K562 (cell line): Measurements from ENCODE around the gene SMARCB1. TPM values are rescaled to one million over a fixed set of nuclear protein-coding genes. Genes with fewer than 3 reads are reported as not detected.

Experiments used
- ATAC-seq: fragments of 200-7000 bp; cut with Tn5 transposase; 3 replicates; pipeline ENCODE4 v1.9.1; 2020; ENCODE audit warnings: moderate library complexity
- BruUV-seq: library from RNA; stranded (reverse); fragments of 400-500 nt; replicated peaks from 2 replicates; lab custom pipeline; 2021; lab: Mats Ljungman, UMichigan
- CTCF ChIA-PET: fragments of 300-600 bp; formaldehyde crosslinking; extraction: SDS; loops from one replicate; lab custom pipeline; 2021; ENCODE audit warnings: low intra/inter-chr PET ratio; lab: Yijun Ruan, JAX
- POLR2A ChIA-PET: fragments of 300-600, 350-650 bp; sonication (Branson Sonifier 250); formaldehyde crosslinking; extraction: SDS; loops from one replicate; lab custom pipeline; 2021; ENCODE audit warnings: antibody characterized with exemption, inconsistent platforms; lab: Yijun Ruan, JAX
- DNase-seq, 4 experiments: peaks; one replicate each; pipeline versions ENCODE4 v3.0.0 to v3.0.0-alpha.2; 2011 to 2018; ENCODE audit warnings: low spot score in 3 of 4, mixed read lengths in 3 of 4; ENCODE audit errors: extremely low read depth in 1 of 4
- FAIRE-seq: peaks from 2 replicates; lab custom pipeline; 2011; peaks lifted over from hg19 to GRCh38; lab: Jason Lieb, UNC
- H2AFZ ChIP-seq: 2 replicates; pipeline ENCODE4 v1.6.0; 2011; ENCODE audit warnings: low read depth, low read length, control low read depth, inconsistent platforms
- H3K27ac ChIP-seq: fragments of 200-600 bp; 3 replicates; pipeline ENCODE4 v1.8.0; 2011; ENCODE audit warnings: low read depth, mild to moderate bottlenecking, control low read depth, inconsistent platforms, low read length, moderate library complexity, mixed read lengths; ENCODE audit errors: extremely low read depth
- H3K27me3 ChIP-seq, 2 experiments: fragments of 300-600 bp in 1 of 2; 2 replicates in 1 of 2; 3 replicates in 1 of 2; pipeline versions ENCODE4 v1.6.0 to v1.8.0; 2011; ENCODE audit warnings: inconsistent platforms in 2 of 2, low read length in 2 of 2, mild to moderate bottlenecking in 1 of 2, mixed read lengths in 1 of 2, moderate library complexity in 1 of 2; ENCODE audit not compliant: control insufficient read depth in 2 of 2, insufficient read depth in 2 of 2
- H3K36me3 ChIP-seq: fragments of 300-600 bp; 3 replicates; pipeline ENCODE4 v1.8.0; 2011; ENCODE audit warnings: mild to moderate bottlenecking, low read length, inconsistent platforms; ENCODE audit not compliant: control insufficient read depth, insufficient read depth
- H3K4me1 ChIP-seq, 2 experiments: fragments of 200-600 bp in 1 of 2; replicated peaks in 1 of 2; 2 replicates in 1 of 2; 3 replicates in 1 of 2; pipeline versions ENCODE4 v1.5.1 to v1.8.0; 2011; ENCODE audit warnings: inconsistent platforms in 2 of 2, low read length in 2 of 2, mild to moderate bottlenecking in 1 of 2, mixed read lengths in 1 of 2, moderate library complexity in 1 of 2; ENCODE audit not compliant: control insufficient read depth in 2 of 2, insufficient read depth in 2 of 2
- H3K4me2 ChIP-seq: 2 replicates; pipeline ENCODE4 v1.6.1; 2011; ENCODE audit warnings: low read length, control low read depth, inconsistent platforms, mixed read lengths; ENCODE audit not compliant: insufficient read depth
- H3K4me3 ChIP-seq: fragments of 200-600 bp; sonication (generic), shearing (Covaris generic); 2 replicates; pipeline ENCODE4 v1.5.1; 2016; ENCODE audit warnings: control low read depth, inconsistent platforms
- H3K79me2 ChIP-seq: fragments of 200-600 bp; 3 replicates; pipeline ENCODE4 v1.8.0; 2011; ENCODE audit warnings: low read length, inconsistent platforms; ENCODE audit not compliant: control insufficient read depth, insufficient read depth
- H3K9ac ChIP-seq, 2 experiments: 2 replicates each; pipeline versions ENCODE4 v1.6.0 to v1.6.1; 2011; ENCODE audit warnings: low read depth in 2 of 2, low read length in 2 of 2, control low read depth in 1 of 2, inconsistent platforms in 1 of 2, mild to moderate bottlenecking in 1 of 2, mixed read lengths in 1 of 2; ENCODE audit not compliant: insufficient read depth in 1 of 2
- H3K9me1 ChIP-seq: one replicate; pipeline ENCODE4 v1.6.0; 2011; ENCODE audit warnings: inconsistent platforms, mild to moderate bottlenecking, low read length, moderate library complexity; ENCODE audit not compliant: control insufficient read depth, insufficient read depth
- H3K9me3 ChIP-seq: replicated peaks from 2 replicates; pipeline ENCODE4 v1.5.1; 2011; ENCODE audit warnings: low read depth, low read length, inconsistent platforms; ENCODE audit not compliant: control insufficient read depth, insufficient read depth
- H4K20me1 ChIP-seq: replicated peaks from 2 replicates; pipeline ENCODE4 v1.6.1; 2011; ENCODE audit warnings: low read length, inconsistent platforms, mixed read lengths; ENCODE audit not compliant: control insufficient read depth, insufficient read depth
- DIDO1 ChIP-seq: fragments of 450-650 bp; IDR thresholded peaks from 2 replicates; pipeline ENCODE4 v1.6.1; 2016; ENCODE audit warnings: low read depth, missing biosample characterization, missing genetic modification characterization
- HDAC2 ChIP-seq: fragments of 450-650 bp; IDR thresholded peaks from 2 replicates; pipeline ENCODE4 v1.6.1; 2016; ENCODE audit warnings: mild to moderate bottlenecking
- ILK ChIP-seq: fragments of 450-650 bp; IDR thresholded peaks from 2 replicates; pipeline ENCODE4 v1.6.1; 2016; ENCODE audit warnings: missing genetic modification characterization, low read depth, mild to moderate bottlenecking, missing compliant biosample characterization, moderate library complexity, borderline replicate concordance
- ZNF121 ChIP-seq: sonication (generic); formaldehyde crosslinking; conservative IDR thresholded peaks from 2 replicates; pipeline ENCODE4 v1.8.0; 2022; ENCODE audit warnings: missing genetic modification reagents
- ZNF511 ChIP-seq: sonication (generic); formaldehyde crosslinking; IDR thresholded peaks from 2 replicates; pipeline ENCODE4 v1.8.0; 2022; ENCODE audit warnings: mild to moderate bottlenecking, missing genetic modification reagents
- ZNF77 ChIP-seq: fragments of 250-450 bp; sonication (Bioruptor Pico); IDR thresholded peaks from 2 replicates; pipeline ENCODE4 v1.5.0; 2020
- WGBS: fragments of 100-300 bp; shearing (Covaris generic); methylation state at CpG from one replicate; pipeline ENCODE4 v1.1.6; 2016; ENCODE audit warnings: low coverage, mixed read lengths; ENCODE audit not compliant: insufficient coverage; ENCODE audit errors: missing lambda C conversion rate; 5-methylcytosine and 5-hydroxymethylcytosine counted together
- in situ Hi-C: fragments of 300-500 bp; cut with MboI; formaldehyde crosslinking; loops from 4 replicates; pipeline ENCODE4 v1.15.0; 2018; ENCODE audit warnings: inconsistent platforms, mixed read lengths
- intact Hi-C: fragments of 100-400 bp; cut with micrococcal nuclease; formaldehyde crosslinking; loops from 2 replicates; pipeline ENCODE4 v1.14.2; 2022
- polyA plus RNA-seq, 8 experiments: library from polyadenylated mRNA; depleted of rRNA in 4 of 8; stranded (reverse) in 5 of 8; unstranded in 3 of 8; fragments of >200 nt; fragmentation: Nextera tagmentation in 2 of 8; fragmentation: Illumina TruSeq in 1 of 8; extraction: Ambion mirVana in 2 of 8; extraction: Trizol in 1 of 8; gene quantifications; 2 replicates each; pipeline versions ENCODE4 v1.2.1 to v1.2.3, GENCODE V29; 2011 to 2014; ENCODE audit warnings: inconsistent platforms in 1 of 8, missing spikeins in 1 of 8
- total RNA-seq, 7 experiments: library from RNA; depleted of rRNA in 6 of 7; stranded (reverse); fragments of >200 nt in 6 of 7; fragmentation: Illumina TruSeq in 2 of 7; extraction: Trizol in 2 of 7; gene quantifications; 2 replicates each; pipeline versions ENCODE4 v1.2.1 to v1.2.3, GENCODE V29; 2011 to 2021; ENCODE audit warnings: low replicate concordance in 1 of 7

Gene SMARCB1
- total and polyA plus RNA-seq, 9 of the 15 experiments (the other 6 are each of a cell fraction or from before 2014, with no cell fraction given), result 1.2 to 113 (median 65.4) TPM

DNA sequence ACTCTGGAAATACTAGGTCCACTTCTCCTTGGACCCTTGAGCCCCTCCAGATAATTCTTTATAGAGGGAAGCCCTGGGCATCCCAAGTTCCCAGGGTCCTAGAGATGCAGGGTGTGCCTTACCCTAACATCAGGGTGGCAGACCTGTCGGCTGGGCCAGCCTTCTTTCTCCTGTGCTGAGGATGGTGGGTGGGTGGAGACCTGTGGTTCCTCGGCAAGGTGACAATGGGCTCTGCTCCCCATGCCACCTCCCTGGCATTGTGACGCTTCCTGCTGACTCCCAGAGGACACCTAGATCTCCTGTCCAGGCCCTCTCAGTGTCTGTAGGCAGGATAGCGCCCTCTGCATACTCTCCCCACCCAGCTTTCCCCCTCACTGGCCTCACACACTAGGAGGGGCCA lies 55.8 kb downstream of the SMARCB1 start:
- no peaks in the 10 kb centered on the region for H3K27me3 ChIP-seq
- WGBS, result 52% methylated on average over 3 of the region's 4 CpGs
- DNase-seq (no peak), FAIRE-seq (no peak), ATAC-seq (no peak)
- ChIA-PET CTCF (no interaction called here), POLR2A (no interaction called here)
- no TSS peak for BruUV-seq
- H3K9ac ChIP-seq, result peak overlapping the region in 1 of 2 experiments; percentile 36; a peak in 1 of 4 replicates
- TF ChIP-seq HDAC2, result no peak
- TF ChIP-seq DIDO1, result no peak
- 0 out of 2 replicates have a peak, but pooled peaks have one; percentile 13 for TF ChIP-seq ZNF121
- TF ChIP-seq ZNF77 (CRISPR knock-in tag), result no peak
- no peak for TF ChIP-seq ZNF511
- H4K20me1 ChIP-seq, result no peaks in the 10 kb centered on the region
- no peak overlapping the region for H3K27ac ChIP-seq
- H3K4me3 ChIP-seq, result no peak overlapping the region
- H3K9me3 ChIP-seq, result no peaks in the 10 kb centered on the region
- H2AFZ ChIP-seq, result no peak overlapping the region
- peaks cover 5 to 28% of the 10 kb centered on the region in 2 experiments; a peak in 4 of 5 replicates for H3K4me1 ChIP-seq
- H3K9me1 ChIP-seq, result no peaks in the 10 kb centered on the region
- no peak overlapping the region for H3K4me2 ChIP-seq
- H3K79me2 ChIP-seq, result no peaks in the 10 kb centered on the region
- in situ Hi-C loops, result loop anchor here (10.0 kb wide), 1 partner anchor 218 kb away; no protein-coding TSS in a partner anchor
- intact Hi-C loops, result no loop called here
- no peaks in the 10 kb centered on the region for H3K36me3 ChIP-seq

DNA sequence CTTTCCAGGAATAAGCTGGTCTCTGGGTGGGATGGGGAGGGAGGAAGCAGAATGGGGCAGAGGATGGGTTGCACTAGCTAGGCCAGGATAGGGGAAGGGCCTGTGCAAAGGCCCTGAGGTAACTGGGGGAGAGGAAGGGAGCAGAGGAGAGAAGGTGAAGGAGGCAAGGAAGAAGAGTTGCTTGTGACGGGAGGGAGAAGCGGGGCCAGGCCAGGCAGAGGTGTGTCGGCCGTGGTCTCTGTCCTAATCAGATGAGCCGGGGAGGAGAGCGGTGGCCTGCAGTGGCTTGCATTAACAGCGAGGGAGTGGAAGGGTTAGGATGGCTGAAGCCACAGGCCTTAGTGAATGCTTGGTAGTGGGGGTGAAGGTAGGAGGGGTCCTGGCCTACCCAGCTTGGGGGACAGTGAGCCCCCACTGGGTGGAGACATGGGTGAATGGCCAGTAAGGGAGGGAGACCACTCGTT lies 58.0 kb downstream of the SMARCB1 start:
- no peaks in the 10 kb centered on the region for H3K27me3 ChIP-seq
- in situ Hi-C loops, result loop anchor here (10.0 kb wide), 1 partner anchor 220 kb away; no protein-coding TSS in a partner anchor
- H3K4me2 ChIP-seq, result no peak overlapping the region
- BruUV-seq, result no TSS peak
- no peaks in the 10 kb centered on the region for H3K79me2 ChIP-seq
- no peaks in the 10 kb centered on the region for H3K9me1 ChIP-seq
- ATAC-seq (no peak), DNase-seq (no peak), FAIRE-seq (no peak)
- no peaks in the 10 kb centered on the region for H3K9me3 ChIP-seq
- intact Hi-C loops, result loop anchor here (5.0 kb wide), 3 partner anchors 77 to 307 kb away; partner anchors contain the start of gene CHCHD10
- H4K20me1 ChIP-seq, result no peaks in the 10 kb centered on the region
- 43% methylated on average over 4 of the region's 8 CpGs for WGBS
- H3K36me3 ChIP-seq, result no peaks in the 10 kb centered on the region
- no peak overlapping the region for H2AFZ ChIP-seq
- H3K27ac ChIP-seq, result no peak overlapping the region
- ChIA-PET CTCF (no interaction called here), POLR2A (interaction anchor here (1.0 to 1.2 kb wide), 2 partner anchors 10 to 50 kb away, joined by 3 to 5 read pairs; partner anchors contain the start of gene MIF)
- peaks cover 4 to 20% of the 10 kb centered on the region in 2 experiments; a peak in 4 of 5 replicates for H3K4me1 ChIP-seq
- H3K9ac ChIP-seq, result 0 out of 4 replicates have a peak overlapping the region, but pooled peaks of 1 of the 2 experiments have one; percentile 58
- H3K4me3 ChIP-seq, result no peak overlapping the region
- TF ChIP-seq ILK (tag), result no peak
